ENCODE results near the gene SHISA9.
"Not testable (repeated sequence)": the region's sequence is repeated elsewhere in the genome, so short reads cannot be mapped to it uniquely, and the experiment has no call there.

SHISA9 gene

GRCh38 chr16:12901597-12902461 is at the start of gene SHISA9:
SHISA9 (plus strand) TSS chr16:12901598.
- DNase-seq (ENCODE audit: low spot score), result no peak

DNA sequence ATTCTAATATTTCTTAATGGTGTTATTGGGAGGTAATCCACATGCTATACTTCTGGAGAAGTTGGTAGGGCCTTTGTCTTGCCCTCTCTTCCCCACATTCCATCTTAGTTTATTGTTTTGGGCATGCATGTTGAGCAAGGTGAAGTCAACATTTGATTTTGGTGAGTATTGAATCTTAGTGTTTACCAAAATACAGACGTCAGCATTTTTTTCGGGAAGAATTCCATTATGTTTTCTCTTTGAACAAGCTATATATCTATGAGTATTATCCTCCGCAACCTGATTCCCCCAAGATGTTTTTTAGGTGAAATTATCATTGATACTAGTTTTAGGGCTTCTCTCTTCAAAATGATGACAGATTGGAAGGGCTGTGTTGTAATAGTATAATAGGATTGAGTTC is 47.4 kb upstream of the SHISA9 start:
- no peak for DNase-seq (ENCODE audit: low spot score)

GRCh38 chr16:12857435-12857834 is 44.0 kb upstream of the SHISA9 start:
- not testable (repeated sequence) for DNase-seq (ENCODE audit: low spot score)

DNA sequence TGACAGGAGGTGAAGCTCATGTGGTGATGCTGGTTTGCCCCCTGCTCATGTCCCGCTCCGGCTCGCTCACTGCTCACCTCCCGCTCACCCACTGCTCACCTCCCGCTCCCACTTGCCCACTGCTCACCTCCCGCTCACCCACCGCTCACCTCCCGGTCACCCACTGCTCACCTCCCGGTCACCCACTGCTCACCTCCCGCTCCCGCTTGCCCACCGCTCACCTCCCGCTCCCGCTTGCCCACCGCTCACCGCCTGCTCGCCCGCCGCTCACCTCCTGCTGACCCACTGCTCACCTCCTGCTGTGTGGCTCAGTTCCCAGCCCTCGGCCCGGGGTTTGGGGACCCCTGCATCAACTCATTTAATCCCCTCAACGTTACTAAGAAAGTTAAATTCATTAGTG is 39.1 kb upstream of the SHISA9 start:
- DNase-seq (ENCODE audit: low spot score), result no peak

GRCh38 chr16:12862941-12863340 is 38.5 kb upstream of the SHISA9 start:
- DNase-seq (ENCODE audit: low spot score), result no peak

DNA sequence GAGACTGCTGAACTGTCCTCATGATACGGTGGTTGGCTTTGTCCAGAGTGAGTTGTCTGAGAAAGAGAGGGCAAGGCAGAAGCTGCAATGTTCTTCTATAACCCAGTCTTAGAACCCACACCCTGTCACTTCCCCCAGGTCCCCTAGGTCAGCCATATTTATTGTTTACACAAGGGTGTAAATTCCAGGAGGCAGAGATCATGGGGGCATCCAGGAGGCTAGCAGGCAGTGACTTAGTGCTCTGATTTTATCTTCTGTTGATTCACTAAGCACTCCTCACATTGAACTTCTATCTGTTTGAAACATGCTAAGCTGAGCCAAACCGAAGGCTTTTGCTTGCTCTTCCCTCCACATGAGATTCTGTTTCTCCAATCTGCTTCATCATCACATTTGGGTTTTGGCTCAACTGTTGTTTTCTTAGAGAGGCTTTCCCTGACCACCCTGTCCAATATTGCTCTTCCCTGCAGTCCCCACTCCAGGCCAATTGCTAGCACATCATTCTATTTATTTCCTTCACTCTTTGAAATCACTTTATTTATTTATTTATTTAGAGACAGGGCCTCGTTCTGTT is 34.3 kb upstream of the SHISA9 start:
- no peak for DNase-seq (ENCODE audit: low spot score)

GRCh38 chr16:12868169-12868568 is 33.2 kb upstream of the SHISA9 start:
- no peak for DNase-seq (ENCODE audit: low spot score)

DNA sequence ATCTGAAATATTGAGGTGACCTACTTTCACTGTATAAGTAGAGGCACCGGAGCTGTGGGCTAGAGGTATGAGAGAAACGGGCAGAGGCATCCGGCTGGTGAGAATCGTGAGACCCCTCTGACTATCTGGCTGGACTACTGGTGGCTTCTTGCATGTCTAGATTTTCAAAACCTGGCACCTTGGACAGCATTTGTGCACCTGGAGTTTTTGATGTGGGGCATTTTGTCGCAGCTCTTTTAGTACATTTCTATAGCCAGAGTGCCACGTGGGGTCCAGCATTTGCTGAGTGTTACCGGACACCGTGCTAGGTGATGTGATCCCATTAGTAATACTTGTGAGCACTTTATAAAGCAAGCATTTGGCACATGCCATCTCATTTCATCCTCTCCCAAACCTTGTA is 32.6 kb upstream of the SHISA9 start:
- DNase-seq (ENCODE audit: low spot score), result no peak

DNA sequence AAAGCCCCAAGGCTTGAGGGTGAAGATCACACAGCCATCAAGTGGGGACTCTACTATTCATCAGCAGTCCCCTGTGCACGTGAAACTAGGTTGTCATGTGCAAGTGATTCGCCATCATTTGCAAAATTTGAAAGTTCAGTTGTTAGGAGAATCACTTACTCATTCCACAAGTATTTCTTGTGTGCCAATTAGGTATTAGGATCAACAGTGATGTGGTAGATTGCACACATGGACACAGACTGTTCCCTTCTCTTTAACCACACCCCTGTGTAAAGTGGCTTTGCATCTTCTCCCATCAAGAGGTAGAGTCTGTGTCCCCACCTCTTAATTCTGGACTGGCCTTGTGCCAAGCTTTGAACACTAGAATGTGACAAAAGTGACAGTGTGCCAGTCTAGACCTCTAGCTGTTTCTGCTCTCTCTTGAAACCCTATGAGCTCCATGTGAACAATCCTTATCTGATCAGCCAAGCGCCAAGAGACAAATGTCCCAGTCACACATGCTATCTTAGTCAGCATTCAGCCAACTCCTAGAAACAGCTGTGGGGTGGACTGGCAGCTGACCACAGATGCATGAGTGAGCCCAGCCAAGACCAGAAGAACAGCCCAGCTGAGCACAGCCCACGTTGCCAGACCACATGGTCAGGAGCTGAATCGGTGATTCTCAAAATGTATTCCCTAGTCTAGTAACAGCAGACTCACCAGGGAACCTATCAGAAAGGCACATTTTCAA is 31.5 kb upstream of the SHISA9 start:
- no peak for DNase-seq (ENCODE audit: low spot score)

- DNase-seq (ENCODE audit: low spot score), result no peak
Observed at GRCh38 chr16:12871784-12872183, 29.6 kb upstream of the SHISA9 start.

- DNase-seq (ENCODE audit: low spot score), result no peak
Observed at GRCh38 chr16:12874186-12874585, 27.2 kb upstream of the SHISA9 start.

GRCh38 chr16:12876778-12877177 is 24.6 kb upstream of the SHISA9 start:
- no peak for DNase-seq (ENCODE audit: low spot score)

GRCh38 chr16:12878973-12879372 is 22.4 kb upstream of the SHISA9 start:
- DNase-seq (ENCODE audit: low spot score), result no peak

GRCh38 chr16:12879812-12880211 is 21.6 kb upstream of the SHISA9 start:
- DNase-seq (ENCODE audit: low spot score), result no peak

GRCh38 chr16:12881182-12881581 is 20.2 kb upstream of the SHISA9 start:
- no peak for DNase-seq (ENCODE audit: low spot score)

GRCh38 chr16:12881740-12882139 is 19.7 kb upstream of the SHISA9 start:
- DNase-seq (ENCODE audit: low spot score), result no peak

DNA sequence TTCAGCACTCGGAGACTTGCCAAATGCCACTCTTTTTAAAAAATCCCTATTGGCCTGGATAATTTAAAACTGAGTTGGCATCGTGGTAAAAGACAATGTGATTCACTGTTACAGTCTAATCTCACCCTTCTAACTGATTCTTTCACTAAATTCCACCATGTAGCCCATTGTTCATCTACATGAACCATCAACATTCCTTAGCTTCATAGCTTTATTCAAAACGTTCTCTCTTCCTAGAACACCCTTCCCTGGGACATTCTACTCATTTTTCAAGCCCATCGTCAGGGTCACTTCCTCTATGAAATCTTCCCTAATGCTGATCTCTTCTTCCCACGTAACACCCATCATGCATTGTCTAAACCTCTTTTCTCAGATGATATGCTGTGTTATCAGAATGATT is 15.7 kb upstream of the SHISA9 start:
- DNase-seq (ENCODE audit: low spot score), result no peak

DNA sequence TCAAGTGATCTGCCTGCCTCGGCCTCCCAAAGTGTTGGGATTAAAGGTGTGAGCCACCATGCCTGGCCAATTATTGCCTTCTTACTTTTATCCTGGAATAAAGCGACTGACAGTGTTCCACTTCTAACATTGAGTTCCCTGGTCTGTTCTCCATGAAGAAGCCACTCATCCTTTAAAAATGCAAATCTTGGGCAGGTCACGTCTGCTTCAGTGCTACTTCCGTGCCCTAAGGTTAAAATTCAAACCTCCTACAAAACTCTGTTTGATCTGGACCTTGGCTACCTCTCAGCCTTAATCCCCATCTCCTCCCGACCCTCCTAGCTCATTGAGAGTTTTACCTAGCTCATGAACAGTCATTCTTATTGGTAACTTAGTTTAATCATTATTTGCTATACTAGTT is 9.6 kb upstream of the SHISA9 start:
- DNase-seq (ENCODE audit: low spot score), result no peak

- no peak for DNase-seq (ENCODE audit: low spot score)
Observed at GRCh38 chr16:12893050-12893750, 8.2 kb upstream of the SHISA9 start.

DNA sequence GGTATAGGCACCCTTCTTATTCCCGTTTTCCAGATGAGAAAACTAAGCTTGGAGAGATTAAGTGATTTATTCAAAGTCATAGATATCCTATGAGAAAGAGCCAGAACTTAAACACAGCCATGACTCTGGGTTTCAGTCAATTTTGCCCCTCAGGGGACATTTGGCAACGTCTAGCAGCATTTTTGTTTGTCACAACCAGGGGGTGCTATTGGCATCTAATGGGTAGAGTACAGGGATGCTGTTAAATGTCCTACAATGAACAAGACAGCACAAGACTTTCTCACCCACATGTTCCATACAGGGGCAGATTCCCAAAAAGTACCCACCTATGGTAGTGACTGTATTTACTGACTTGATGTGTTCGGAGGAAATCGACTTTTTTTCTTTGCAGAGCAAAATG is 4.8 kb upstream of the SHISA9 start:
- DNase-seq (ENCODE audit: low spot score), result no peak

- DNase-seq (ENCODE audit: low spot score), result no peak
Observed at GRCh38 chr16:12898551-12898950, 2.8 kb upstream of the SHISA9 start.

- no peak for DNase-seq (ENCODE audit: low spot score)
Observed at GRCh38 chr16:12899529-12900143, 1.8 kb upstream of the SHISA9 start.
